Measurements from ENCODE around the gene ADGRG6. TPM values are rescaled to one million over a fixed set of nuclear protein-coding genes. Genes with fewer than 3 reads are reported as not detected.

The ADGRG6 gene
- polyA plus RNA-seq, 2 donors: 6.8 to 7.0 TPM

DNA sequence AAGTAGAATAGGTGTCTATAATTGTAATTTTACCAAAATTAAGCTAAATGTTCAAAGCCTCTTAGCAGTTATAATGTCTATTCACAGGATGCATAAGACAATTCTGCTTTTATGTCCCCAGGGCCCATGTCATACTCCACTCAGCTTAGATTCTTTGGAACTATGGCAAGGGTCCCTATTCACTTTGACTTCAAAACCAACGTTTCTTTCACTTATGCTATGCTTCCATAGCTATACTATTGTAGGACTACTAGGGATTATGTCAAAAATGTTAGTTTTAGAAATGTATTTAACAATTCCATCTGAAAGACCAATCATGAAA, 15.8 kb upstream of the ADGRG6 start:
- Histone ChIP-seq H3K27me3 (ENCODE audit: control insufficient read depth in 1 of 2, insufficient read depth in 2 of 2, low read length in 2 of 2) (no peaks in the 10 kb centered on the region), H3K27ac (ENCODE audit: low read depth in 2 of 2, low read length in 1 of 2) (no peak overlapping the region), H3K4me3 (ENCODE audit: low read depth in 1 of 2, low read length in 2 of 2) (no peak overlapping the region), H3K36me3 (ENCODE audit: control insufficient read depth in 2 of 2, insufficient read depth in 2 of 2, low read length in 1 of 2) (no peaks in the 10 kb centered on the region), H3K9me3 (ENCODE audit: control insufficient read depth in 2 of 2, insufficient read depth in 1 of 2, low read depth in 1 of 2, low read length in 1 of 2) (no peaks in the 10 kb centered on the region), H3K4me1 (ENCODE audit: control insufficient read depth in 2 of 2, insufficient read depth in 2 of 2, low read length in 1 of 2) (no peaks in the 10 kb centered on the region)
- 61 to 72% methylated on average over 1 of the region's 1 CpG for WGBS, 2 donors

DNA sequence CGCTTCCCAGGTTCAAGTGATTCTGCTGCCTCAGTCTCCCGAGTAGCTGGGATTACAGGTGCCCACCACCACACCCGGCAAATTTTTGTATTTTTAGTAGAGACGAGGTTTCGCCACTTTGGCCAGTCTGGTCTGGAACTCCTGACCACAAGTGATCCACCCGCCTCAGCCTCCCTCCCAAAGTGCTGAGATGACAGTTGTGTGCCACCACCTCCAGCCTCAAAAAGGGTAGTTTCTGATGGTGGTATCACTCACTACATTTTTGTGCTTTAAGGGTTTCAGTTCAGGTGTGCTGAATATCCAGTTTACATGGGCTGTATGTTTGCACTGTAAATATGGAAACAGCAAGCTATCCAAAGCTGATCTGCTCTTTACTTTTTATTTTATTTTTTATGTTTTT, 12.1 kb upstream of the ADGRG6 start:
- H3K4me3 ChIP-seq (ENCODE audit: low read depth in 1 of 2, low read length in 2 of 2): no peak overlapping the region
- no peaks in the 10 kb centered on the region for H3K4me1 ChIP-seq (ENCODE audit: control insufficient read depth in 2 of 2, insufficient read depth in 2 of 2, low read length in 1 of 2)
- H3K27ac ChIP-seq (ENCODE audit: low read depth in 2 of 2, low read length in 1 of 2): no peak overlapping the region
- no peaks in the 10 kb centered on the region for H3K9me3 ChIP-seq (ENCODE audit: control insufficient read depth in 2 of 2, insufficient read depth in 1 of 2, low read depth in 1 of 2, low read length in 1 of 2)
- WGBS, 2 donors: 92 to 97% methylated on average over 6 of the region's 6 CpGs
- H3K36me3 ChIP-seq (ENCODE audit: control insufficient read depth in 2 of 2, insufficient read depth in 2 of 2, low read length in 1 of 2): no peaks in the 10 kb centered on the region
- H3K27me3 ChIP-seq (ENCODE audit: control insufficient read depth in 1 of 2, insufficient read depth in 2 of 2, low read length in 2 of 2): no peaks in the 10 kb centered on the region

DNA sequence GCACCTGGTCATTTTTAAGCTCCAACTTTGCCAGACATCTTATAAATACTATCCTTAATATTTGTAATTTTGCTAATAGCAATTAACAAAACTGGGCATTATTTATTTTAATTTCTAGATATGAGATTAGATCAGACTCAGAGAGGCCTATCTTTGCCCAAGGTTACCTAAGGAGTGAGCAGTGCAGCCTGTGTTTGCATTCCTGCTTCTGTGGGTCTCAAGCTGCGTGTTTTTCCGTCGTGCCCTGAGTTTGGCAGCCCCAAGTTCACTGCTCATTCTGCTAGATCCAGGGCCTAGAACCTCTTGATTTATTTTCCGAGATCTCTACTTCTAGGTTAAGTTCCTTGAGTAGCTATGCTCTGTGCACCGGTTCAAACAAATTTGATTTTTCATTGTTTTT, 11.0 kb upstream of the ADGRG6 start:
- WGBS, 2 donors: 86 to 89% methylated on average over 5 of the region's 5 CpGs
- H3K27me3 ChIP-seq (ENCODE audit: control insufficient read depth in 1 of 2, insufficient read depth in 2 of 2, low read length in 2 of 2): no peaks in the 10 kb centered on the region
- no peak overlapping the region for H3K4me3 ChIP-seq (ENCODE audit: low read depth in 1 of 2, low read length in 2 of 2)
- no peaks in the 10 kb centered on the region for H3K4me1 ChIP-seq (ENCODE audit: control insufficient read depth in 2 of 2, insufficient read depth in 2 of 2, low read length in 1 of 2)
- no peaks in the 10 kb centered on the region for H3K9me3 ChIP-seq (ENCODE audit: control insufficient read depth in 2 of 2, insufficient read depth in 1 of 2, low read depth in 1 of 2, low read length in 1 of 2)
- no peak overlapping the region for H3K27ac ChIP-seq (ENCODE audit: low read depth in 2 of 2, low read length in 1 of 2)
- no peaks in the 10 kb centered on the region for H3K36me3 ChIP-seq (ENCODE audit: control insufficient read depth in 2 of 2, insufficient read depth in 2 of 2, low read length in 1 of 2)

DNA sequence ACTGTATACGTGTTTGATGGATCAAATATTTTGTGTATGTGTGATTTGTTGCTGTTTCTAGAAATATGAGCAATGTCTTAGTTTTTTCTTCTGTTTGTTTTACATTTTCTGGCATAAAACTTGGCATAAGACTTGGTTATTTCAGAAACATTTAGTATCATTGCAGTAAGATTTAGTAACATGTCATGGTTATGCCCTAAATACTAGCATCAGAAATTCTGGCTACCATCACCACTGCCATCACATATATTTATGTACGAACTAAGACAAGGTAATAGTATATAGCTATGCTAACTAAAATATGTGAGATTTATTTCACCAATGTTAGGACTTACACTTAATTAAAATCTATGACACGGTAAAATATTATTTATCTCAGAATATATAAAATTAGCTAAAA, 10.3 kb upstream of the ADGRG6 start:
- WGBS, 2 donors: 78 to 79% methylated on average over 3 of the region's 3 CpGs
- Histone ChIP-seq H3K27me3 (ENCODE audit: control insufficient read depth in 1 of 2, insufficient read depth in 2 of 2, low read length in 2 of 2) (no peaks in the 10 kb centered on the region), H3K4me1 (ENCODE audit: control insufficient read depth in 2 of 2, insufficient read depth in 2 of 2, low read length in 1 of 2) (no peaks in the 10 kb centered on the region), H3K9me3 (ENCODE audit: control insufficient read depth in 2 of 2, insufficient read depth in 1 of 2, low read depth in 1 of 2, low read length in 1 of 2) (no peaks in the 10 kb centered on the region), H3K4me3 (ENCODE audit: low read depth in 1 of 2, low read length in 2 of 2) (no peak overlapping the region), H3K27ac (ENCODE audit: low read depth in 2 of 2, low read length in 1 of 2) (no peak overlapping the region), H3K36me3 (ENCODE audit: control insufficient read depth in 2 of 2, insufficient read depth in 2 of 2, low read length in 1 of 2) (no peaks in the 10 kb centered on the region)

DNA sequence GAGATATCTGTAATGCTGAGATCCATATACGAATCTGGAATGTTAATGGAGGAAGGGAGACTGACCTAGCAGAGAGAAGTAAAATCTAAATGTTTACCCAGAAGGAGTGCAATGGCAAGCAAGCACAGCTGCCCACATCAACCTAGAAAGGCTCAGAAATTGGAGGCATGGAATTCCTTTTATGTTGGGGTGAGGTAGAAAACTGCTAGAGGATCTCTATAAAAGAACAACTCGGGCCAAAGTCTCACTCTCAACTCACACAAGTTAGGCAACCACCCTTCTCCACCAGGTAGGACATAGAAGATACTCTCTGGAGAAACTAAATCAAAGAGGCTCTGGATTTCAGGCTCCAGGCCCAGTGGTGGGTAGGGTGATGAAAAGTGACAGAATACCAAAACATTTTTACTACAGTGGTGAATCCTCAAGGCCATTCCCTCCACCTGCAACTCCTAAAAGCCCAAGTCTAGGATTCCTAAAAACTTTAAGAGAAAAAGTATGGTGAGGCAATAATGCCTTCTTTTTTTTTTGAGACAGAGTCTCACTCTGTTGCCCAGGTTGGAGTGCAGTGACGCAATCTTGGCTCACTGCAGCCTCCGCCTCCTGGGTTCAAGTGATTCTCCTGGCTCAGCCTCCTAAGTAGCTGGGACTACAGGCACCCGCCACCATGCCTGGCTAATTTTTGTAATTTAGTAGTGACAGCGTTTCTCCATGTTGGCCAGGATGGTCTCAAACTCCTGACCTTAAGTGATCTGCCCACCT, 9.5 kb upstream of the ADGRG6 start:
- Histone ChIP-seq H3K36me3 (ENCODE audit: control insufficient read depth in 2 of 2, insufficient read depth in 2 of 2, low read length in 1 of 2) (no peaks in the 10 kb centered on the region), H3K9me3 (ENCODE audit: control insufficient read depth in 2 of 2, insufficient read depth in 1 of 2, low read depth in 1 of 2, low read length in 1 of 2) (no peaks in the 10 kb centered on the region), H3K4me3 (ENCODE audit: low read depth in 1 of 2, low read length in 2 of 2) (no peak overlapping the region), H3K4me1 (ENCODE audit: control insufficient read depth in 2 of 2, insufficient read depth in 2 of 2, low read length in 1 of 2) (no peaks in the 10 kb centered on the region), H3K27me3 (ENCODE audit: control insufficient read depth in 1 of 2, insufficient read depth in 2 of 2, low read length in 2 of 2) (no peaks in the 10 kb centered on the region), H3K27ac (ENCODE audit: low read depth in 2 of 2, low read length in 1 of 2) (no peak overlapping the region)
- WGBS, 2 donors: 79 to 82% methylated on average over 6 of the region's 6 CpGs

DNA sequence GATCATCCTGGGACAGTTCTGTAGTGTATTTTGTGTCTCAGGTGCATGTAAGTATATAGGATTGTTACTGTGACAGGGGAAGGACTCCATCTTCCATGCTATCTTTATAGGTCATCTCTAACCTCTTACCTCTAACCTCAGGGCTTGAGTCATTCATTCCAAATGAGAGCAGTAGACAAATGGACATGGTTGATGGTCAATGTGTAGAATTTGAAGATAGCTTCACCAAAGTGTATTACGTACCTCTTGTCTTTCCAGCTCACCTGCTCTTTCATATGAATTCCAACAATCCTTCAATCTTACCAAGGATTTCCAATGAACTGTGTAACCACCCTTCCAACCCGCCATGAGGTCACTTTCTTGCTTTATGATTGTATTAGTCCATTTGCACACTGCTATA, 8.7 kb upstream of the ADGRG6 start:
- H3K27me3 ChIP-seq (ENCODE audit: control insufficient read depth in 1 of 2, insufficient read depth in 2 of 2, low read length in 2 of 2): no peaks in the 10 kb centered on the region
- WGBS, 2 donors: 96 to 100% methylated on average over 2 of the region's 2 CpGs

DNA sequence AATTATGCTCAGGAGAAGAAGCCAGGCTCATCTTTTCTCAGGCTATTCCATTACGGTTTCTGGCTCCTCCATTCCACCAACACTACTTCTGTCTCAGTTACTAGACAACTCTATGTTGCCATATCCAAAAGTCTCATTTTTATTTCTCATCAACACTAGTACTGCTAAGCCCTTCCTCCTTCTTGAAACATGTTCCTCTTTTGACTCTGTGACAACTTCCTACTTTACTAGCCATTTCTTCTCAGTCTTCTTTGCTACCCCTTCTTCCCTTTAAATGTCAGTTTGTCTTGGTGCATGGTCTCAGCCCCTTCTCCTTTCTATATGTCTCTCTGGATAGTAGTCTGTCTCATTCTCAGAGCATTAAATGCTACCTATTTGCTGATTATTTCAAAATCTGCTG, 7.1 kb upstream of the ADGRG6 start:
- Histone ChIP-seq H3K27ac (ENCODE audit: low read depth in 2 of 2, low read length in 1 of 2) (no peak overlapping the region), H3K27me3 (ENCODE audit: control insufficient read depth in 1 of 2, insufficient read depth in 2 of 2, low read length in 2 of 2) (no peaks in the 10 kb centered on the region), H3K4me3 (ENCODE audit: low read depth in 1 of 2, low read length in 2 of 2) (no peak overlapping the region), H3K36me3 (ENCODE audit: control insufficient read depth in 2 of 2, insufficient read depth in 2 of 2, low read length in 1 of 2) (no peaks in the 10 kb centered on the region), H3K4me1 (ENCODE audit: control insufficient read depth in 2 of 2, insufficient read depth in 2 of 2, low read length in 1 of 2) (no peaks in the 10 kb centered on the region), H3K9me3 (ENCODE audit: control insufficient read depth in 2 of 2, insufficient read depth in 1 of 2, low read depth in 1 of 2, low read length in 1 of 2) (no peaks in the 10 kb centered on the region)
- 91 to 96% methylated on average over 1 of the region's 1 CpG for WGBS, 2 donors

More for the DNA sequence above, 8.7 kb upstream of the ADGRG6 start:
- H3K4me3 ChIP-seq (ENCODE audit: low read depth in 1 of 2, low read length in 2 of 2): no peak overlapping the region
- H3K36me3 ChIP-seq (ENCODE audit: control insufficient read depth in 2 of 2, insufficient read depth in 2 of 2, low read length in 1 of 2): no peaks in the 10 kb centered on the region
- H3K4me1 ChIP-seq (ENCODE audit: control insufficient read depth in 2 of 2, insufficient read depth in 2 of 2, low read length in 1 of 2): no peaks in the 10 kb centered on the region
- no peaks in the 10 kb centered on the region for H3K9me3 ChIP-seq (ENCODE audit: control insufficient read depth in 2 of 2, insufficient read depth in 1 of 2, low read depth in 1 of 2, low read length in 1 of 2)
- H3K27ac ChIP-seq (ENCODE audit: low read depth in 2 of 2, low read length in 1 of 2): no peak overlapping the region

DNA sequence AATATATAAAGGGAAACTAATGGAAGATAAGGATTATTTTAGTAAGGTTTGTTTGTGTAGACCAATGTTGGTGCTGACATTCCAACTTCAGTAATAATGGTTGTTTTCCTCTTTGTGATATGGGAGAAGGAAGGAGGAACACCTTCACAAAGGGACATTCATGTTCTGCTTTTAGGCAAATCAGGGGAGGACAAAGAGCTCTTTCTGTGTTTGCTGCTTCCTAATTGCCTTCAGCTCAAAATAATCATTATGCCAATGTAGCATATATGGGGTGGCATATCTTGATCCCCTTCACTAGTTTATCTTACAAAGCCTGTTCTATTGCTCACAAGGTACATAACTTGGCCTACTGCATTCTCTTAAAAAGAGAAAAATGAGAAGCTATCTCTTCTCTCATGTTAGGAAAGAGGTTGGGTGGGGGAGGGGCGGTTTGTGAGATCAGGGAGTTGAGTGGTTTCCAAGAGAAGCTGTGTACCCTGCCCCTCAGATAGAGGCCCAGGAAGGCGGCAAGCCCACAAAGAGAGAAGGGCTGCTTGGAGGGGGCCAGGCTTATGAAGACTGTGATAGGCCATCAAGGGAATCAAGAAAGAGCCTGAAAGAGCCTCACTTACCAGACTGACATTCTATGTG, 4.7 kb upstream of the ADGRG6 start:
- Histone ChIP-seq H3K27me3 (ENCODE audit: control insufficient read depth in 1 of 2, insufficient read depth in 2 of 2, low read length in 2 of 2) (no peaks in the 10 kb centered on the region), H3K4me1 (ENCODE audit: control insufficient read depth in 2 of 2, insufficient read depth in 2 of 2, low read length in 1 of 2) (no peaks in the 10 kb centered on the region), H3K27ac (ENCODE audit: low read depth in 2 of 2, low read length in 1 of 2) (no peak overlapping the region), H3K4me3 (ENCODE audit: low read depth in 1 of 2, low read length in 2 of 2) (no peak overlapping the region), H3K9me3 (ENCODE audit: control insufficient read depth in 2 of 2, insufficient read depth in 1 of 2, low read depth in 1 of 2, low read length in 1 of 2) (no peaks in the 10 kb centered on the region), H3K36me3 (ENCODE audit: control insufficient read depth in 2 of 2, insufficient read depth in 2 of 2, low read length in 1 of 2) (no peaks in the 10 kb centered on the region)
- WGBS, 2 donors: 89 to 94% methylated on average over 2 of the region's 2 CpGs

DNA sequence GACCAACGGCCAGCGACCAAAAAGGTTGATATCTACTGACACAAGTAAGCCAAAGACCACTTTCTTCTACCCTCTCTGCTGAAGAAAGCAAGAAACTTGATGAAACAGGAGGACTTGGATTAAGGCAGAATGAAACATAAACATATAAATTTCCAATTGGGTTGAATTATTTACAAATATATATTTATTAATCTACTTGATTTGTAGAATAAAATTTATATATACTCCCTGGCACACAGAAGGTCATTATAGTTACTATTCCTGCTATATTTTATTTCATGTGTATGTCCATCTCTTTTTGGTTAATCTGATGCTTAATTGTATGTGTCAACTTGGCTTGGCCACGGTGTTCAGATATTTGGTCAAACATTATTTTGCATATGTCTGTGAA, 4.2 kb upstream of the ADGRG6 start:
- 86 to 90% methylated on average over 3 of the region's 3 CpGs for WGBS, 2 donors
- no peak overlapping the region for H3K4me3 ChIP-seq (ENCODE audit: low read depth in 1 of 2, low read length in 2 of 2)

More for the DNA sequence above, 4.2 kb upstream of the ADGRG6 start:
- Histone ChIP-seq H3K4me1 (ENCODE audit: control insufficient read depth in 2 of 2, insufficient read depth in 2 of 2, low read length in 1 of 2) (no peaks in the 10 kb centered on the region), H3K9me3 (ENCODE audit: control insufficient read depth in 2 of 2, insufficient read depth in 1 of 2, low read depth in 1 of 2, low read length in 1 of 2) (no peaks in the 10 kb centered on the region), H3K27me3 (ENCODE audit: control insufficient read depth in 1 of 2, insufficient read depth in 2 of 2, low read length in 2 of 2) (no peaks in the 10 kb centered on the region), H3K36me3 (ENCODE audit: control insufficient read depth in 2 of 2, insufficient read depth in 2 of 2, low read length in 1 of 2) (no peaks in the 10 kb centered on the region), H3K27ac (ENCODE audit: low read depth in 2 of 2, low read length in 1 of 2) (no peak overlapping the region)

Measured in esophagus (tissue), 2 donors.